ENCODE measurements around the gene HDAC11. TPM values are rescaled to one million over a fixed set of nuclear protein-coding genes. Genes with fewer than 3 reads are reported as not detected.
A peak's percentile ranks its signal among the peaks of the same experiment; 100 is the strongest.

HDAC11 gene
- total and polyA plus RNA-seq, 9 of the 15 experiments (the other 6 are each of a cell fraction or from before 2014, with no cell fraction given) = 0.60 to 6.0 (median 4.5) TPM

GRCh38 chr3:13546667-13547171 lies 66.6 kb downstream of the HDAC11 start (continued):
- no peak for TF ChIP-seq ZBTB40 (IDR thresholded peaks at IDR 0.05)
- no peak for TF ChIP-seq ZBTB40 (CRISPR knock-in tag; IDR thresholded peaks at IDR 0.05)
- TF ChIP-seq ZNF561 (CRISPR knock-in tag; conservative IDR thresholded peaks at IDR 0.05) = no peak
- peak; percentile 94 for TF ChIP-seq RNF2 (IDR thresholded peaks at IDR 0.05)
- peak; percentile 93 for TF ChIP-seq HMGN3 (IDR thresholded peaks at IDR 0.05; ENCODE audit: borderline replicate concordance, extremely low read depth, insufficient read length, low read depth, low read length)
- TF ChIP-seq ZNF318 (IDR thresholded peaks at IDR 0.05; ENCODE audit: borderline replicate concordance in 1 of 2, low read depth in 1 of 2) = no peak
- TF ChIP-seq ETV1 (tag; conservative IDR thresholded peaks at IDR 0.05; ENCODE audit: low read depth) = peak; percentile 69
- no peak for TF ChIP-seq CREB3L1 (IDR thresholded peaks at IDR 0.05; ENCODE audit: borderline replicate concordance, low read depth)

Data from K562 (cell line).